WI38 (cell line): ENCODE data around the gene TRIM7.
A peak's percentile ranks its signal among the peaks of the same experiment; 100 is the strongest.
"Not testable (repeated sequence)": the region's sequence is repeated elsewhere in the genome, so short reads cannot be mapped to it uniquely, and the experiment has no call there.

Experiments used
- H3K4me3 ChIP-seq: 2 replicates; pipeline ENCODE4 v1.5.1; 2011; ENCODE audit warnings: low read depth, mild to moderate bottlenecking, control low read depth, low read length
- TF ChIP-seq, protein P1 (sequence below): IDR thresholded peaks from 2 replicates; pipeline ENCODE4 v1.5.1; 2012; ENCODE audit warnings: low read depth, mild to moderate bottlenecking, control low read depth, low read length

TRIM7 gene

DNA sequence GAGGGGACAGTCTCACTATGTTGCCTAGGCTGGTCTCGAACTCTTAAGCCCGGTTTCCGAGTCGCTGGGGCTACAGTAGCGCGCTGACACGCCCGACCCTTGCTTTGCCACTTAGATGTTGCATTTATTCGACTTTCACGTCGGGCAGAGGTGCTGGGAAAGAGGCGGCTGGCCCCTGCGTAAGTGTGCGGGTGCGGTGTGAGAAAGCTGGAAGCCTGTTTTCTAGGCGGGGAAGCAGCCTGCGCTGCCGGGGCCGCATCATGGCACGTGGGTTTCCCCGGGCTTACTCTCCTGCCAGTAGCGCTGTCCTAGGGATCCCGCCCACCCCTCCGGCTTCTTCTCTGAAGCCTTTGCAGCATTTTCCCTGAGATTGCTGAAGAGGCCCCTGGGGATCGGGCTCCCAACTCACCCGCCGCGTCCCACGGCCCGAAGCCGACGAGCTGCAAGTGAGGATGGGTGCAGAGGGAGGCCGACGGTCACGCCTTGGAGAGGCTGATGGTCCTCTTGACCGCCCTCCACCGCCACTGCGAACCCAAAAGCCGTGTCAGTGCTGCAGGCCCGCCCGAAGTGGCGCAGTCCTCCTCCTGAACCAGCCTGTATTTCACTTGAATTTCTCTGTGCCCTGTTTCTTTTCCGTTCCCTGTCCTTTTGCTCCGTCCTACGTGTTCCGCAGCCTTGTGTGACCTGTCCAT lies 12.3 kb upstream of the TRIM7 start:
- TF ChIP-seq, protein P1, sequence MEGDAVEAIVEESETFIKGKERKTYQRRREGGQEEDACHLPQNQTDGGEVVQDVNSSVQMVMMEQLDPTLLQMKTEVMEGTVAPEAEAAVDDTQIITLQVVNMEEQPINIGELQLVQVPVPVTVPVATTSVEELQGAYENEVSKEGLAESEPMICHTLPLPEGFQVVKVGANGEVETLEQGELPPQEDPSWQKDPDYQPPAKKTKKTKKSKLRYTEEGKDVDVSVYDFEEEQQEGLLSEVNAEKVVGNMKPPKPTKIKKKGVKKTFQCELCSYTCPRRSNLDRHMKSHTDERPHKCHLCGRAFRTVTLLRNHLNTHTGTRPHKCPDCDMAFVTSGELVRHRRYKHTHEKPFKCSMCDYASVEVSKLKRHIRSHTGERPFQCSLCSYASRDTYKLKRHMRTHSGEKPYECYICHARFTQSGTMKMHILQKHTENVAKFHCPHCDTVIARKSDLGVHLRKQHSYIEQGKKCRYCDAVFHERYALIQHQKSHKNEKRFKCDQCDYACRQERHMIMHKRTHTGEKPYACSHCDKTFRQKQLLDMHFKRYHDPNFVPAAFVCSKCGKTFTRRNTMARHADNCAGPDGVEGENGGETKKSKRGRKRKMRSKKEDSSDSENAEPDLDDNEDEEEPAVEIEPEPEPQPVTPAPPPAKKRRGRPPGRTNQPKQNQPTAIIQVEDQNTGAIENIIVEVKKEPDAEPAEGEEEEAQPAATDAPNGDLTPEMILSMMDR: no peak
- peak overlapping the region; percentile 49 for H3K4me3 ChIP-seq

DNA sequence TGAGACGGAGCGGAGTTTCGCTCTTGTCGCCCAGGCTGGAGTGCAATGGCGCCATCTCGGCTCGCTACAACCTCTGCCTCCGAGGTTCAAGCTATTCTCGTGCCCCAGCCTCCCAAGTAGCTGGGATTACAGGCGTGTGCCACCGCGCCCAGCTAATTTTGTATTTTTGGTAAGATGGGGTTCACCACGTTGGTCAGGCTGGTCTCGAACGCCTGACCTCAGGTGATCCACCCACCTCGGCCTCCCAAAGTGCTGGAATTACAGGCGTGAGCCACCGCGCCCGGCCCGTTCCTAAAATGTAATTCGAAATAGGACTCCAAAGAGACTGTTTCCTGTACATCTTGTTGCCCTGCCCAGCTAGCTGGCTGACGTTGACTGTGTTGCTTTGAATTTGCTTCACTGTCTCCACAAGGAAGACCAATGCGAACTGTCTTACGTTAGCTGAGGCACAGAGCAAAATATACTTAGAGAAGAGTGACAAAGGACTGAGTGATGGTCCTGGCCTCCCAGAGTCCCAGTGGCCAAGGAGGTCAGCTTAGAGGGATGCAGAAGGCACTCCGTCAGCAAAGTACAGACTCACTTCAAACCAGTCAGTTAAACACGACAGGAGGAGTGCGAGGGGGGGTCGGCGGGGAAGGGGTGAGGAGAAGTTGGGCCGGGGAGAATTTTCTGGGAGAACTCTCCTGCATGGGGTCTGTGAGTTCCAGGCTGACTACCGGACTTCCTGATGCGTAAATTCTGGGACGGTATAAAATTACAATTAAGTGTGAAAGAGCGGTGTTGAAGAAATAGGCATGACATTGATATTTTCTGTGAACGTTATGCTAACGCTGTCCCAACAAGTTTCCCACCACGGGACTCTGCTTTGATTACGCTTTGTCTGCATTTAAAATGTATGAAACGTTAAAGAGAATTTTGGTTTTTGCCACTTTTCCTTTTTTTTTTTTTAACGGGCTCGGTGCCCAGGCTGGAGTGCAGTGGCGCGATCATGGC lies 11.3 kb upstream of the TRIM7 start:
- TF ChIP-seq, protein P1: no peak
- peak overlapping the region; percentile 39 for H3K4me3 ChIP-seq

GRCh38 chr5:181214249-181214648 lies 9.3 kb upstream of the TRIM7 start:
- not testable (repeated sequence) for H3K4me3 ChIP-seq

GRCh38 chr5:181212934-181213333 lies 7.9 kb upstream of the TRIM7 start:
- no peak overlapping the region for H3K4me3 ChIP-seq
- TF ChIP-seq, protein P1: no peak

DNA sequence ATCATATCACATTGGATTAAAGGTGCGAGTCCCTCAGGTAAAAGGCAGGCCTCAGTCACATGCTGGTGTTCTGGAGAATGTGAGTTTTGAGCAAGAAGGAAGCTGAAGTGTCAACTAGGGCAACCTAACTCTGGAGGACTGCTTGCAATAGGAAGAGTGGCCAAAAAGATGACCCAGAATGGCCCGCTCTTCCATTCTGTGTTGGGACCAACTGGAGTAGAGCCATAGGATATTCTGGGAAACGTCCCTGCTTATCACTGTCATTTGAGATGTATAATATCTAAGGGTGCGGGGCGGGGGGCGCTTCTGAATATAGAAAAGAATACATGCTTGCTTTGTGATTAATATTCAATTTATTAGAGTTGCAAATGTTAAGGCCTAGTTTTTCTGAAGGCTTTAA lies 7.1 kb upstream of the TRIM7 start:
- TF ChIP-seq, protein P1: no peak
- H3K4me3 ChIP-seq: no peak overlapping the region

DNA sequence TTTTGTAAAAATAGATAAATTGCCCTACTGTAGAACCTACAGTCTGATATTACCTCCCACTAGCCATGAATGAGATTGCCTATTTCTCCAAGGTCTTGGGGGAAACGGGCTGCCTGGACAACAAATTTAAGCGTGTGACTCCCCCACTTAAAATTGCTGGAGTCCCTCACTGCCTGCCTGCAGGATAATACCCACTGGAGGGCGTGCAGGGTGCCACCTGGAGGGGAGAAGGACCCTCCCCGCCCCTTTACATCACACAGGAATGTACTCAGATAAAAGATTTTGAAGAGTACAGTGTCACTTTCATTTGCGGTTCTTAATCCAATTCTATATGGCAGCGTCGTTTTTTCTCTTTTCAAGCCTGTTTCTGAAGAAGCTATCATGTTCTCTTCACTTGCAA lies 6.2 kb upstream of the TRIM7 start:
- H3K4me3 ChIP-seq: no peak overlapping the region
- TF ChIP-seq, protein P1: no peak

DNA sequence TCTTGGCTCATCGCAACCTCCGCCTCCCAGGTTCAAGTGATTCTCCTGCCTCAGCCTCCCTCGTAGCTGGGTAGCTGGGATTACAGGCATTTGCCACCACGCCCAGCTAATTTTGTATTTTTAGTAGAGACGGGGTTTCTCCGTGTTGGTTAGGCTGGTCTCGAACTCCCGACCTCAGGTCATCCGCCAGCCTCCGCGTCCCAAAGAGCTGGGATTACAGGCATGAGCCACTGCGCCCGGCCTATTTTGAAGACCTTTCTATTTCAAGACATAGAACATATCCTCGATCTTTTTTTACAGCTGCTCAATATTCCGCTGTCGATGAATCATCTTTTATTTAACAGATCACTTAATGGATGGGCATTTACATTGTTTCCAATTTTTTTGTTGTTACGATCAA lies 5.7 kb upstream of the TRIM7 start:
- H3K4me3 ChIP-seq: not testable (repeated sequence)

- not testable (repeated sequence) for H3K4me3 ChIP-seq
Measured at GRCh38 chr5:181210148-181210547, 5.2 kb upstream of the TRIM7 start.

DNA sequence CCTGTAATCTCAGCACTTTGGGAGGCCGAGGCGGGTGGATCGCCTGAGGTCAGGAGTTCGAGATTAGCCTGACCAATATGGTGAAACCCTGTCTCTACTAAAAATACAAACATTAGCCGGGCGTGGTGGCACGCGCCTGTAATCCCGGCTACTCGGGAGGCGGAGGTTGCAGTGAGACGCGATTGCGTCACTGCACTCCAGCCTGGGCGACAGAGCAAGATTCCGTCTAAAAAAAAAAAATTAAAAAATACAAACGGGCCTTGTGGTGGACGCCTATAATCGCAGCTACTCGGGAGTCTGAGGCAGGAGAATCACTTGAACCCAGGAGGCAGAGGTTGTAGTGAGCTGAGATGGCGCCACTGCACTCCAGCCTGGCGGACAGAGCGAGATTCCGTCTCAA lies 4.0 kb upstream of the TRIM7 start:
- H3K4me3 ChIP-seq: not testable (repeated sequence)
